Fibroblast of lung (primary cell): ENCODE measurements around the gene OR5AR1. TPM values are rescaled to one million over a fixed set of nuclear protein-coding genes. Genes with fewer than 3 reads are reported as not detected.
"Not testable (repeated sequence)": the region's sequence is repeated elsewhere in the genome, so short reads cannot be mapped to it uniquely, and the experiment has no call there.

Experiments used
- DNase-seq, 2 donors: peaks; one replicate each; pipeline versions ENCODE4 v3.0.0 to v3.0.0-alpha.2; 2010; ENCODE audit warnings: low read depth in 2 of 2
- H2AFZ ChIP-seq: 2 replicates; pipeline ENCODE4 v1.5.1; 2012; ENCODE audit warnings: low read length, control low read depth, inconsistent platforms
- H3K27ac ChIP-seq: 2 replicates; pipeline ENCODE4 v1.5.1; 2011; ENCODE audit warnings: low read length, control low read depth; ENCODE audit not compliant: insufficient read depth
- H3K27me3 ChIP-seq: 2 replicates; pipeline ENCODE4 v1.5.1; 2011; ENCODE audit warnings: mild to moderate bottlenecking, low read length; ENCODE audit not compliant: control insufficient read depth, insufficient read depth
- H3K36me3 ChIP-seq: 2 replicates; pipeline ENCODE4 v1.5.1; 2011; ENCODE audit warnings: low read length; ENCODE audit not compliant: control insufficient read depth, insufficient read depth
- H3K4me1 ChIP-seq: 2 replicates; pipeline ENCODE4 v1.5.1; 2011; ENCODE audit warnings: low read length; ENCODE audit not compliant: control insufficient read depth, insufficient read depth; ENCODE audit errors: extremely low read depth
- H3K4me2 ChIP-seq: 2 replicates; pipeline ENCODE4 v1.5.1; 2011; ENCODE audit warnings: low read length, control low read depth; ENCODE audit not compliant: insufficient read depth; ENCODE audit errors: extremely low read depth
- H3K4me3 ChIP-seq, 4 experiments: fragments of 200-600 bp in 1 of 4; sonication (generic) in 1 of 4; replicated peaks in 1 of 4; 2 replicates each; pipeline ENCODE4 v1.5.1; 2011 to 2016; ENCODE audit warnings: low read length in 4 of 4, low read depth in 3 of 4, mild to moderate bottlenecking in 3 of 4, control low read depth in 2 of 4, inconsistent platforms in 1 of 4, mixed read lengths in 1 of 4; ENCODE audit not compliant: insufficient read depth in 1 of 4; ENCODE audit errors: control extremely low read depth in 1 of 4
- H3K79me2 ChIP-seq: 2 replicates; pipeline ENCODE4 v1.5.1; 2012; ENCODE audit warnings: mild to moderate bottlenecking, low read length, inconsistent platforms; ENCODE audit not compliant: control insufficient read depth, insufficient read depth
- H3K9ac ChIP-seq: 2 replicates; pipeline ENCODE4 v1.5.1; 2011; ENCODE audit warnings: mild to moderate bottlenecking, low read length, control low read depth; ENCODE audit not compliant: insufficient read depth
- H3K9me3 ChIP-seq: 2 replicates; pipeline ENCODE4 v1.5.1; 2012; ENCODE audit warnings: low read depth, low read length; ENCODE audit not compliant: control insufficient read depth, insufficient read depth
- H4K20me1 ChIP-seq: 2 replicates; pipeline ENCODE4 v1.5.1; 2011; ENCODE audit warnings: low read length; ENCODE audit not compliant: control insufficient read depth, insufficient read depth; ENCODE audit errors: extremely low read depth
- CTCF ChIP-seq, 2 donors: IDR thresholded peaks in 1 of 2; conservative IDR thresholded peaks in 1 of 2; 1 replicate in 1 of 2; 2 replicates in 1 of 2; pipeline ENCODE4 v1.5.1; 2011 to 2012; ENCODE audit warnings: low read length in 2 of 2, control low read depth in 1 of 2, inconsistent platforms in 1 of 2, low read depth in 1 of 2, mild to moderate bottlenecking in 1 of 2
- EZH2 ChIP-seq: IDR thresholded peaks from 2 replicates; pipeline ENCODE4 v1.5.1; 2012; ENCODE audit warnings: low read length, control low read depth, mild to moderate bottlenecking; ENCODE audit errors: missing control alignments
- polyA plus RNA-seq, 2 donors: library from polyadenylated mRNA; depleted of rRNA in 1 of 2; stranded (reverse) in 1 of 2; unstranded in 1 of 2; fragments of >200 nt; gene quantifications; 2 replicates each; pipeline ENCODE4 v1.2.1, GENCODE V29; 2011 to 2012; ENCODE audit warnings: missing spikeins in 1 of 2
- total RNA-seq: library from RNA; depleted of rRNA; stranded (reverse); fragments of >200 nt; gene quantifications from 2 replicates; pipeline ENCODE4 v1.2.1, GENCODE V29; 2014

OR5AR1 gene
- total and polyA plus RNA-seq, 2 donors (not counting 1 experiment from before 2014, with no cell fraction given), result not detected

GRCh38 chr11:56688554-56689100 is 25.1 kb downstream of the OR5AR1 start:
- Histone ChIP-seq H3K27me3 (no peaks in the 10 kb centered on the region), H3K4me1 (no peaks in the 10 kb centered on the region), H3K9ac (no peak overlapping the region), H3K36me3 (no peaks in the 10 kb centered on the region), H3K4me2 (no peak overlapping the region), H2AFZ (no peak overlapping the region), H4K20me1 (no peaks in the 10 kb centered on the region), H3K9me3 (no peaks in the 10 kb centered on the region), H3K27ac (no peak overlapping the region), H3K4me3 (no peak overlapping the region), H3K79me2 (no peaks in the 10 kb centered on the region)
- TF ChIP-seq EZH2 (no peak), CTCF (conservative IDR thresholded peaks at IDR 0.05 in 1 of 2, IDR thresholded peaks at IDR 0.05 in 1 of 2; ENCODE audit: low read depth in 1 of 2, low read length in 2 of 2) (no peak)
- no peak for DNase-seq

GRCh38 chr11:56691179-56691578 is 27.7 kb downstream of the OR5AR1 start:
- not testable (repeated sequence) for H3K36me3 ChIP-seq, H3K27me3 ChIP-seq, DNase-seq, H3K79me2 ChIP-seq, H3K4me1 ChIP-seq, H2AFZ ChIP-seq, H4K20me1 ChIP-seq, H3K4me3 ChIP-seq, H3K27ac ChIP-seq, H3K4me2 ChIP-seq, H3K9ac ChIP-seq, H3K9me3 ChIP-seq

GRCh38 chr11:56693428-56693827 is 29.9 kb downstream of the OR5AR1 start:
- DNase-seq, result no peak
- Histone ChIP-seq H2AFZ (no peak overlapping the region), H3K36me3 (no peaks in the 10 kb centered on the region), H3K9me3 (no peaks in the 10 kb centered on the region), H3K9ac (no peak overlapping the region), H3K4me3 (no peak overlapping the region), H3K27me3 (no peaks in the 10 kb centered on the region), H3K4me2 (no peak overlapping the region), H3K27ac (no peak overlapping the region), H3K4me1 (no peaks in the 10 kb centered on the region), H4K20me1 (no peaks in the 10 kb centered on the region), H3K79me2 (no peaks in the 10 kb centered on the region)
- no peak for TF ChIP-seq EZH2
- TF ChIP-seq CTCF (conservative IDR thresholded peaks at IDR 0.05 in 1 of 2, IDR thresholded peaks at IDR 0.05 in 1 of 2; ENCODE audit: low read depth in 1 of 2, low read length in 2 of 2), result no peak
